ENCODE data around the gene SDHB.

DNA sequence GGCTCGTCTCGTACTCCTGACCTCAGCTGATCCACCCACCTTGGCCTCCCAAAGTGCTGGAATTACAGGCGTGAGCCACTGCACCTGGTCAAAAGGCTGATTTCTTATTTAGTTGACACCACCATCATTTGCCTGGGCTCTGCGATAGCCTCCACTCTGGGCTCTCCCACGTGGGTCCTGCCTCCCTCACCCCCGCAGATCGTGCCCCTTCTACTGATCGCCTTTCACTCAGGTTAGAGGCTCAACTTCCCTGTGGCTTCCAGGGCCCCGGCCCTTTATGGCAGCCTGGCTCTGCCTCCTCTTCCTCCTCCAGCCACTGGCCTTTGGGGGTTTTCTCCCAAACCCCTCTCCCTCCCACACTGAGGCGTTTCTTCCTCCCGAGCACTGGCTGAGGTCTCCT lies 70.9 kb downstream of the SDHB start:
- TF ChIP-seq, protein P1, sequence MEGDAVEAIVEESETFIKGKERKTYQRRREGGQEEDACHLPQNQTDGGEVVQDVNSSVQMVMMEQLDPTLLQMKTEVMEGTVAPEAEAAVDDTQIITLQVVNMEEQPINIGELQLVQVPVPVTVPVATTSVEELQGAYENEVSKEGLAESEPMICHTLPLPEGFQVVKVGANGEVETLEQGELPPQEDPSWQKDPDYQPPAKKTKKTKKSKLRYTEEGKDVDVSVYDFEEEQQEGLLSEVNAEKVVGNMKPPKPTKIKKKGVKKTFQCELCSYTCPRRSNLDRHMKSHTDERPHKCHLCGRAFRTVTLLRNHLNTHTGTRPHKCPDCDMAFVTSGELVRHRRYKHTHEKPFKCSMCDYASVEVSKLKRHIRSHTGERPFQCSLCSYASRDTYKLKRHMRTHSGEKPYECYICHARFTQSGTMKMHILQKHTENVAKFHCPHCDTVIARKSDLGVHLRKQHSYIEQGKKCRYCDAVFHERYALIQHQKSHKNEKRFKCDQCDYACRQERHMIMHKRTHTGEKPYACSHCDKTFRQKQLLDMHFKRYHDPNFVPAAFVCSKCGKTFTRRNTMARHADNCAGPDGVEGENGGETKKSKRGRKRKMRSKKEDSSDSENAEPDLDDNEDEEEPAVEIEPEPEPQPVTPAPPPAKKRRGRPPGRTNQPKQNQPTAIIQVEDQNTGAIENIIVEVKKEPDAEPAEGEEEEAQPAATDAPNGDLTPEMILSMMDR (IDR thresholded peaks at IDR 0.05) = no peak
- no peak for TF ChIP-seq POLR2A (IDR thresholded peaks at IDR 0.05)

Data from tibial nerve (tissue), 3 donors.